Myocyte (in vitro differentiated cells): ENCODE data around the gene PSTPIP1. TPM values are rescaled to one million over a fixed set of nuclear protein-coding genes. Genes with fewer than 3 reads are reported as not detected.

Source experiments
- DNase-seq: peaks from one replicate; pipeline ENCODE4 v3.0.0-alpha.2; 2012; ENCODE audit warnings: low read depth
- total RNA-seq: library from RNA; depleted of rRNA; stranded (reverse); fragments of >200 nt; gene quantifications from 2 replicates; pipeline ENCODE4 v1.2.3, GENCODE V29; 2014

The PSTPIP1 gene
- total RNA-seq, 1 donor from 2014 or later = not detected

- DNase-seq = no peak
Measured at GRCh38 chr15:77018796-77019505, 24.0 kb downstream of the PSTPIP1 start.

DNA sequence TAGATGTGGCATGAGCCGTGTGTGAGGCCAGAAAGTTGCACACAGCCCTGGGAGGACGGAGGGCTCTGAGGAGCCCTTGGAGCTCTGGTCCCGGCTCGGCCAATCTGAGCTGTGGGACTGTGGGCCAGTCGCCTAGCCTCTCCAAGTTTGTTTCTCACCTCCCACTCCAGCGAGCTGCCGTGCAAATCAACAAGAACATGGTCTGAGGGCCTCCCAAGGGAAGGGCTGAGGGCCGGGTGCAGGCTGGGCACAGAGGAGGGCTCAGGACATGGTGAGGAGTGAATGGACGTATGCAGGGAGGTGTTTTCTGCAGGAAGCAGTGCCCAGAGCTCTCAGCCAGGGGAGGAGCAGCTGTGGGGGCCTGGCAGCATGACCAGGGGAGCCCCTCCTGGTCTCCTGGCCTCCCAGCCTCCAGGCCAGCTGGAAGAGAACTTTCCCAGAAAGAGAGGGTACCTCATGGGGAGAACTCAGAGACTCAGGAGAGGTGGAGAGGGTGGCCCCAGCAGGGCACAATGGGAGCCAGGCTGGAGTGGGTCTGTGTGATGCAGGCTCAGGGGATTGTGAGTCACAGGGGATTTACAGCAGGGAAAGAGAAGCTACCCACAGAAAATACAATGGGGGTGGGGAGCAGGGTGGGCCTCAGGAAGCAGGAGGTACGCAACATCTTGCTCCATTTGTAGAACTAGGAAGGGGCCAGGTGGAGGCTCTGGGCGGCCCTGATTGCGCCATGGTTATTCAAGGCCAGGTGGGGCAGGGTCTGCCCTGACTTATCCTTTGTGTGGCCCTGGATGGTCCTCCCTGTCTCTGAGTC lies 24.8 kb downstream of the PSTPIP1 start:
- DNase-seq = no peak

- DNase-seq = no peak
Measured at GRCh38 chr15:77020348-77021087, 25.6 kb downstream of the PSTPIP1 start.

- DNase-seq = no peak
Measured at GRCh38 chr15:77021088-77021481, 26.2 kb downstream of the PSTPIP1 start.

DNA sequence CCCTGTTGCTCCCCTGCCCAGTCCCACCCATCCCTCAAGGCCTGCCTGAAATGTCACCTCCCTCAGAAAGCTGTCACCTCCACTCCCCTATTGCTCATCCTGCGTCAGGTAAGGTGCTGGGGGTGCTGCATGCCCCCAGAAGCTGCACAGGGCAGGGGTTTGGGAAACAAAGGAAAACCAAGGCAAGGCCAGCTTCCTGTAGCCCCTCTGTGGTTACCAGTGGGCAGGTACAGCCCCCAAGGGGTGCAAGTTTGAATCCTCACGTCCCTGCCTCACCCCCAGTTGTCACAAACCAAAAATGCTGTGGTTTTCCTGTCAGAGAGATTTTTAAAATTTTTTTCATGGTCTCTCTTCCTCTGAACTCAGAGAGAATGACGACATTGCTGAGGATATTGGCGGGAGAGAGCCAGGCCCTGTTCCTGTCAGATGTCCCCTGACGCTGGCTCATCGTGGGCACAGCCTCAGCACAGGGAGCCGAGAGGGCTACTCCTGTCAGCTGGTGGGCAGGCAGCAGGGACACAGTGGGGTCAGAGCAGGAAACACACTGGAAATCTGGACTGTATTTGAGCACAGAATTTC lies 27.0 kb downstream of the PSTPIP1 start:
- no peak for DNase-seq

DNA sequence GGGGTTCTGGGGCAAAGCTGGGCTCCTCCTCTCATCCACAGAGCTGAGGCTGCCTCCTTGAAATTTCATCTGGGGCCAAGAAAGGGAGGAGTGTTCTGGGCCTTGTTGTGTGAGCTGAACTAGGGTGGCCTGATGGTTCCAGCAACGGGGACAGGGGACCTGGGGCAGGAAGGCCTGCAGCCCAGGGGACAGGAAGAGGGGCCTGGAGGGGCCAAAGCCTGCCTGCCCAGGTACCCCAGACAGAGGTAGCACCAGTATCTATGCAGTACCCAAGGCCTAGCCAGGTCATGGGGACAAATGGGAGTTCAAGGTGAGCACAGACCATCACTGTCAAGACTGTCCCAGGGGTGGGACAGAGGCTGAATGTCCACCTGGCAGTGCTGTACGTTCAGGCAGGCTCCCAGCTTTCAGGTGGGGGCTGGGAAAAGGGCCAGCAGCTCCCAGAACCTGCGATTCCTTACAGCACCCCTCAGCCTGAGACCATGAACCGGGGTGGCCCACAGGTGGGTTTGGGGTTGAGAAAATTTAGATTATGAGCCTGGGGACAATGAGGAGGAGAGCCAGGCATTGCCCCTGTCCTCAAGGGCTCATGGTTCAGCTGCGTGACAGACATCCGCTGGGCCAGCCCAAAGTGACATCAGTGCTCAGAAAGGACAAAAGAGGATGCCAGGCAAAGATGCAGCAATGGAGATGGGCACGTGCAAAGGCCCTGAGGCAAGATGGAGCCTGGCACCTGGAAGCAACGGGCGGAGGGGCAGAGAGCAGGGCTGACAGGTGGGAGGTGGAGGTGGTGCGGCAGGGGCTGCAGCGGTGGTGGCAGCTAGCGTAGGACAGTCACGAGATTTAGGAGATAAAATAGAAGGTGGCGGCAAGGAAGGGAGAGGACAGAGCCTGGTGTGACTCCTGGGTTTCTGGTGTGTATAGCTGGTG lies 28.0 kb downstream of the PSTPIP1 start:
- DNase-seq = no peak

- DNase-seq = no peak
Measured at GRCh38 chr15:77023576-77024272, 28.8 kb downstream of the PSTPIP1 start.

- DNase-seq = peak; percentile 53
Measured at GRCh38 chr15:77024273-77025082, 29.6 kb downstream of the PSTPIP1 start.

DNA sequence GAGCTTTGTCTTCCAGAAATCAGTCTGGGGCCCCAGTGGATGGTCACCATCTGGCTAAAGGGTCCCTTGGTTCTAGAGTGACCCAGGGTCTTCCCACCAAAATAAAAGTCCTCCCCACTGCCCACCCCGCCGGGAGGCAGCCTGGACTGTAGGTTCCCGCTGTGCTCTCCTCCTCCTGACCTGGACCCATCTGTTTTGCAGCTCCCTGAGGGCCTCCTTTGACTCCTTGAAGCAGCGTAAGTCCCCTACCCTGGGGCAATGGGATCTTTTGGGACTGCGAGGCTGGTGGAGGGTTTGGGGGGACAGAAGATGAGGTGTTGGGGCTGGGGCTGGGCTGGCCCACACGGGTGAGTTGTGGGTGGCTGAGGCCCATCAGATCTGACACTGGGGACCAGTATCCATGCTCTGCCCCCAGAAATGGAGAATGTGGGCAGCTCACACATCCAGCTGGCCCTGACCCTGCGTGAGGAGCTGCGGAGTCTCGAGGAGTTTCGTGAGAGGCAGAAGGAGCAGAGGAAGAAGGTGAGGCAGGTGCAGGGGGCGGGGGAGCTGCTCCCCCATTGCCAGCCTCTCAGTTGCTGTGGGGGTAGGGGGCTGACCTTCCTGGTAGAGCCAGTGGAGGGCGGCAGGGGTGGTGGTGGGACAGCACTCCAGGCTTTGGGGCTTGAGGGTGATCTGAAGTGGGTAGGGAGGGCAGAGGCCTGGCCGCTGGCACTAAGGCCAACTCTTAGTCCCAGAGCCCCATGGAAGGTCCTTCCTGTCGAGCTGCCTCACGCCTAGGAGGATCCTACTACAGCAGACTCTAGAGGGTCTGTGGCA lies 30.4 kb downstream of the PSTPIP1 start:
- no peak for DNase-seq

GRCh38 chr15:77025941-77026411 lies 31.1 kb downstream of the PSTPIP1 start:
- DNase-seq = no peak

GRCh38 chr15:77026501-77027110 lies 31.7 kb downstream of the PSTPIP1 start:
- DNase-seq = no peak

DNA sequence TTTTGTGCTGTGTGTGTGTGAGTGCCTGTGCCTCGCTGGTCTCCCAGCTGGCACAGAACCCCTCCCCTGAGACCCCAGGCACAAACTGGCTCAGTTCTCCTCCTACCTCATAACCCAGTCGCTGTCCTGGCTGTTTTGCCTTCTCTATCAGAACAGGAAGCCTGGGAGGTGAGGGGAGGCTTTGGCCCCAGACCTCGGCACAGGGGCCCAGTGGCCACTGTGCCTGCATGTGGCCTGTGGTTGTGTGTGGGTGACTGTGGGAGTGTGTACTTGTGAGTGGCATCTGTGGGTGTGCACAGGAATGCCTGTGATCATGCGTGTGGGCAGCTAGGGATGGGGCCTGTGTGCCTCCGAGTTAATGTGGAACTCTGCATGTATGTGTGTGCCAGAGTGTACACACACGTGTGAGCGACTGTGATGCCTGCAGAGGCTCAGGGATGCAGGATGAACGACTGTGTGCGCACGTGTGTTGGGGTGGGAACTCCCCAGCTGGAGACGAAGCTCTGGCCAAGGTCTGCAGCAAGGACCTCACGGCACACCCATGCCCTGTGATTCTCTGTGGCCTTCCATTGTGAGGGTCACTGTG lies 32.3 kb downstream of the PSTPIP1 start:
- no peak for DNase-seq

DNA sequence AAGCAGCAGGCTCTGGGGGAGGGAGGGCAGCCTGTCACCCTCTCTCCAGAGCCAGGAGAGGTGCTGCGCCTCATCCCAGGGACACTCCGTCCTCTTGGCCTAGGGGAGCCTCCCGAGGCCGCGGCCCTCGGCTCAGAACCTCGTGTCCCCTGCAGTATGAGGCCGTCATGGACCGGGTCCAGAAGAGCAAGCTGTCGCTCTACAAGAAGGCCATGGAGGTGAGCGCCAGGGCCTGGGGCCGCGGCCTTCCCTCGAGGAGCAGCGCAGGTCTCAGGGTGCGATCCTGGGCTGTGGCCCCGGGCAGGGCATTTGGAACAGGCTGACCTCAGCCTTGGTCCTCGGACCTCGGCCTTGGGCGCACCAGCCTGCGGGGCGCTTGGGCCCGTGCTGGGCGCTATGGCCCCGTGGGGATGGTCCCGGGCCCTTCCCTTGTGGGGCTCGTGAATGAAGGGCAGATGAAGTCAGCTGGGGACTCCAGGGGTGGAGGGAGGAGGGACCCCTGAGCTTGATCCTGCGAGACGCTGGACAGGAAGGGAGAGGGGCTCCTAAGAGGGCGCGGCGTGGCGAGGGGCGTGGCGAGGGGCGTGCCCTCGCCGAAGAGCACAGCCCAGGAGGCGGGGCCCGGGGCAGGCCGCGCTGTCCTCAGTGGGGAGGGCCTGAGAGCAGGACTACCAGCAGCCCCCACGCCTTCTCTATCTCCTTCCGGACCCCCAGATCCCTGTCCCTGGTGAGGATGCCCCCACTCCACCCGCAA lies 32.9 kb downstream of the PSTPIP1 start:
- no peak for DNase-seq

DNA sequence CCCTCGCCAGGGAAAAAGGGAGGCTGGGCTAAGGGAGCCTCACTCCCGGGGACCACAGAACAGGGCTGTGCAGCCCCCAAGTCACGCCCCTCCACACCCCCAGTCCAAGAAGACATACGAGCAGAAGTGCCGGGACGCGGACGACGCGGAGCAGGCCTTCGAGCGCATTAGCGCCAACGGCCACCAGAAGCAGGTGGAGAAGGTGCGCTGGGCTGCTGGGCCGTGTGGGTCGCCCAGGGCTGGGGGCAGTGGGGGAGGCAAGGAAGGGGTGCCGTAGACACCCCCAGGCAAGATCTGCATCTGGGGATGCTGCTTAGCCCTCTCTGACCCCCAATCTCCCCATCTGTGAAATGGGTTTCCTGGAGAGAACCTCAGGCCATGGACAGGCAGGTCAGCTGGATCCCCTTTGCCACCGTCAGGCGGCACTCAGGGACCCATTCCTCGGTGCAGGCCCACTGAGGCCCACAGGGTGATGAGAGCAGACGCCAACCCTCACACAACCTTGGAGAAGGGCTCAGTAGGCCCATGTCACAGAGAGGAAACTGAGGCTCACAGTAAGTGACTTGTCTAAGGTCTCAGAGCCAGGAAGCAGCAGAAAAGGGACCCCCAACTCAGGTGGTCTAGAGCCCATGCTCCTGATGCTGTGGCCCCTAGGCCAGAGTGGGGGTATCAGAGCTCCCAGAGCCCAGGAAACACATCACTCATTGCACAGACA lies 33.7 kb downstream of the PSTPIP1 start:
- DNase-seq = no peak

DNA sequence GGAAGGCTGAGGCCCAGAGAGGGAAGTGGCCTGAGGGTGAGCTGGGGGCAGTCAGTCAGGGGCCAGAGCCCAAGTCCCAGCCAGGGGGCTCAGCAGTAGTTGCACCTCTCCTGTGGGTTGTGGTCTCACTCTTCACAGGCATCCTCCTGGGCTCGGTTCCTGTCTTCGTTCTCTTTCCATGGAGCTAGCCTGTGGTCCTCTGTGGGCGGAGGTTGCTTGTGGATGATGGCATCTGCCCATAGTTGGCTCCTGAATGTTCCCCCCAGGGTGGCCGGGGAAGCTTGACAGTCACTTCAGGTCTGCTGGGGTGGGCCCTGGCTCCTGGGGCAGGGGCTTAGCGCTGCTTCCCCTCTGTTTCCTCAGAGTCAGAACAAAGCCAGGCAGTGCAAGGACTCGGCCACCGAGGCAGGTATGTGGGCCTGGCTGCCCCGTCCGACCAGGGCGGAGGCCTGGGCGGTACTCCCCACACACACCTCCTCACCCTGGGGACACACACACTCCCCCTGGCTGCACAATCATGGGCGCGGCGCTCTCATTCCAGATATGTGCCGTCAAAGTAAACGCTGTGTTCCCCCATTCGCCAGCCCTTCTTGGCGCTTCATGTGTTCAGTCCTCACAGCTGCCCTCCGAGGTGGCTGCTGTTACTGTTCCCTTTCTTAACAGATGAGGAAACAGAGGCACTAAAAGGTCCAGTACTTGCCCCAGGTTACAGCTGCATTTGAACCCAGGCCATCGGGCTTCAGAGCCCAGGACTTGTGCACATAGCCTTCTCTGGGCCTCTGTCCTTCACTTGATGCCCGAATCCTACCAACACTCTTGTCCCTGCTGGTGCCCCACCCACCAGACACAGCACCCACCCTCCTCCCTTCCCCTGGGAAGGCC lies 34.5 kb downstream of the PSTPIP1 start:
- no peak for DNase-seq
